Activated T-helper 2 cell treated with anti-CD3 and anti-CD28 coated beads, Interferon-gamma antibody, Interleukin-2, Interleukin-4, amounts not matched to agents 10 μg/mL and 5 μg/mL and 100 μg/mL, durations not matched to agents 14 hours and 24 hours and 36 hours (primary cell): Measurements from ENCODE around the gene CYGB. TPM values are rescaled to one million over a fixed set of nuclear protein-coding genes. Genes with fewer than 3 reads are reported as not detected.

Source experiments
- DNase-seq: peaks from one replicate; pipeline ENCODE4 v3.0.0; 2021; ENCODE audit warnings: low spot score
- H3K27ac Mint-ChIP-seq: one replicate; pipeline ENCODE4 v1.8.0; 2021; ENCODE audit warnings: mixed read lengths
- H3K27me3 Mint-ChIP-seq: one replicate; pipeline ENCODE4 v1.8.0; 2021; ENCODE audit warnings: low read depth, mixed read lengths
- H3K36me3 Mint-ChIP-seq: one replicate; pipeline ENCODE4 v1.8.0; 2021; ENCODE audit warnings: low read depth, mixed read lengths
- H3K4me1 Mint-ChIP-seq: one replicate; pipeline ENCODE4 v1.8.0; 2021; ENCODE audit warnings: low read depth, mixed read lengths
- H3K4me3 Mint-ChIP-seq: one replicate; pipeline ENCODE4 v1.8.0; 2021; ENCODE audit warnings: low read depth, mild to moderate bottlenecking, moderate library complexity, mixed read lengths
- H3K9me3 Mint-ChIP-seq: one replicate; pipeline ENCODE4 v1.8.0; 2021; ENCODE audit warnings: mixed read lengths
- intact Hi-C: fragments of 100-400 bp; cut with micrococcal nuclease; formaldehyde crosslinking; loops from one replicate; pipeline ENCODE4 v1.15.1; 2023
- total RNA-seq: library from RNA; stranded (reverse); gene quantifications from 2 replicates; pipeline ENCODE4 v1.2.3, GENCODE V29; 2022

CYGB gene
- total RNA-seq, 1 donor from 2014 or later, result not detected

- Mint-ChIP-seq H3K9me3 (no peaks in the 10 kb centered on the region), H3K27ac (no peak overlapping the region), H3K4me1 (peaks cover 2% of the 10 kb centered on the region), H3K36me3 (peaks cover 28% of the 10 kb centered on the region), H3K4me3 (no peak overlapping the region), H3K27me3 (no peaks in the 10 kb centered on the region)
- intact Hi-C loops, result no loop called here
- no peak for DNase-seq
Observed at GRCh38 chr17:76477576-76477975, 59.9 kb downstream of the CYGB start.

Other genes with a start within 250 kb of the CYGB start
- 1.7 and 2.1 TPM in 2 replicates for gene QRICH2, start 229.4 kb downstream of the CYGB start, total RNA-seq
- 48.2 and 49.9 TPM in 2 replicates for gene PRPSAP1, start 183.8 kb downstream of the CYGB start, total RNA-seq
- 16.0 and 16.4 TPM in 2 replicates for gene SPHK1, start 153.1 kb downstream of the CYGB start, total RNA-seq
- gene UBE2O, start 84.6 kb downstream of the CYGB start, total RNA-seq, result 46.0 and 46.5 TPM in 2 replicates
- 0.18 TPM in 1 of 2 replicates, not detected in the other for gene AANAT, start 70.1 kb downstream of the CYGB start, total RNA-seq
- gene RHBDF2, start 36.3 kb downstream of the CYGB start, total RNA-seq, result 45.3 and 48.5 TPM in 2 replicates
- gene PRCD, start 2.3 kb upstream of the CYGB start, total RNA-seq, result not detected in 2 replicates
- gene ST6GALNAC2, start 48.2 kb upstream of the CYGB start, total RNA-seq, result 0.41 TPM in 1 of 2 replicates, not detected in the other
- 0.14 and 0.48 TPM in 2 replicates for gene ST6GALNAC1, start 106.0 kb upstream of the CYGB start, total RNA-seq
- gene MXRA7, start 173.3 kb upstream of the CYGB start, total RNA-seq, result 6.6 and 8.5 TPM in 2 replicates
- gene JMJD6, start 188.9 kb upstream of the CYGB start, total RNA-seq, result 83.5 and 84.9 TPM in 2 replicates
- gene METTL23, start 189.1 kb upstream of the CYGB start, total RNA-seq, result 32.1 and 33.2 TPM in 2 replicates
- gene SRSF2, start 199.6 kb upstream of the CYGB start, total RNA-seq, result 456 and 478 TPM in 2 replicates
- gene MFSD11, start 200.4 kb upstream of the CYGB start, total RNA-seq, result 16.9 and 18.6 TPM in 2 replicates